GM12878 (cell line): ENCODE measurements around the gene GFOD2. TPM values are rescaled to one million over a fixed set of nuclear protein-coding genes. Genes with fewer than 3 reads are reported as not detected.

Source experiments
- ATAC-seq: fragments of 200-7000 bp; cut with Tn5 transposase; 3 replicates; pipeline ENCODE4 v1.9.1; 2020; ENCODE audit warnings: mild to moderate bottlenecking, moderate library complexity
- BruUV-seq: library from RNA; stranded (reverse); fragments of 400-500 nt; replicated peaks from 2 replicates; lab custom pipeline; 2021; lab: Mats Ljungman, UMichigan
- CTCF ChIA-PET: fragments of 300-600 bp; sonication (Branson Sonifier 250); formaldehyde crosslinking; extraction: SDS; loops from one replicate; lab custom pipeline; 2021; ENCODE audit warnings: inconsistent platforms; lab: Yijun Ruan, JAX
- POLR2A ChIA-PET: fragments of 350-600 bp; formaldehyde crosslinking; extraction: SDS; loops from one replicate; lab custom pipeline; 2021; ENCODE audit warnings: inconsistent platforms; lab: Charles Lee
- RAD21 ChIA-PET: fragments of 300-600 bp; sonication (Branson Sonifier 250); formaldehyde crosslinking; loops from one replicate; lab custom pipeline; 2023; ENCODE audit warnings: antibody characterized with exemption; ENCODE audit not compliant: unreplicated experiment; lab: Charles Lee
- SMC1A ChIA-PET: fragments of 300-600 bp; sonication (Branson Sonifier 250); formaldehyde crosslinking; loops from one replicate; lab custom pipeline; 2023; ENCODE audit not compliant: unreplicated experiment, uncharacterized antibody; lab: Charles Lee
- DNase-seq: peaks from one replicate; pipeline ENCODE4 v3.0.0-alpha.2; 2011; ENCODE audit warnings: low read depth, low spot score
- FAIRE-seq: peaks from 3 replicates; lab custom pipeline; 2011; peaks lifted over from hg19 to GRCh38; lab: Jason Lieb, UNC
- H2AFZ ChIP-seq: 2 replicates; pipeline ENCODE4 v1.6.0; 2011; ENCODE audit warnings: low read depth, low read length, control low read depth; ENCODE audit not compliant: control insufficient read depth
- H3K27ac ChIP-seq: 2 replicates; pipeline ENCODE4 v1.5.1; 2011; ENCODE audit warnings: control low read depth; ENCODE audit not compliant: control insufficient read depth, insufficient read depth
- H3K27me3 ChIP-seq, 2 experiments: replicated peaks in 1 of 2; 2 replicates each; pipeline versions ENCODE4 v1.6.0 to v1.6.1; 2011; ENCODE audit warnings: low read length in 1 of 2; ENCODE audit not compliant: control insufficient read depth in 2 of 2, insufficient read depth in 2 of 2
- H3K36me3 ChIP-seq, 2 experiments: 2 replicates each; pipeline ENCODE4 v1.5.1; 2011; ENCODE audit warnings: low read length in 1 of 2; ENCODE audit not compliant: control insufficient read depth in 2 of 2, insufficient read depth in 2 of 2
- H3K4me1 ChIP-seq: 2 replicates; pipeline ENCODE4 v1.6.1; 2011; ENCODE audit warnings: mild to moderate bottlenecking, low read length, moderate library complexity, mixed read lengths; ENCODE audit not compliant: control insufficient read depth, insufficient read depth
- H3K4me2 ChIP-seq: 2 replicates; pipeline ENCODE4 v1.6.0; 2011; ENCODE audit warnings: control low read depth; ENCODE audit not compliant: control insufficient read depth, insufficient read depth
- H3K4me3 ChIP-seq: fragments of 200-600 bp; sonication (generic); 2 replicates; pipeline ENCODE4 v1.5.1; 2016
- H3K79me2 ChIP-seq: 2 replicates; pipeline ENCODE4 v1.6.0; 2011; ENCODE audit warnings: low read length; ENCODE audit not compliant: control insufficient read depth, insufficient read depth
- H3K9ac ChIP-seq: 2 replicates; pipeline ENCODE4 v1.8.0; 2011; ENCODE audit warnings: low read length, control low read depth, mixed read lengths; ENCODE audit not compliant: control insufficient read depth, insufficient read depth
- H3K9me3 ChIP-seq: replicated peaks from 3 replicates; pipeline ENCODE4 v1.5.1; 2011; ENCODE audit warnings: mild to moderate bottlenecking, low read length; ENCODE audit not compliant: control insufficient read depth, insufficient read depth
- H4K20me1 ChIP-seq: 2 replicates; pipeline ENCODE4 v1.6.0; 2011; ENCODE audit not compliant: control insufficient read depth, insufficient read depth
- BACH1 ChIP-seq: fragments of 450-650 bp; IDR thresholded peaks from 2 replicates; pipeline ENCODE4 v1.6.1; 2017; ENCODE audit warnings: mild to moderate bottlenecking, borderline replicate concordance
- CBFB ChIP-seq: IDR thresholded peaks from 2 replicates; pipeline ENCODE4 v1.6.1; 2016; ENCODE audit warnings: antibody characterized with exemption, low read depth
- CEBPZ ChIP-seq: fragments of 150-350 bp; IDR thresholded peaks from 2 replicates; pipeline ENCODE4 v1.6.1; 2016; ENCODE audit warnings: low read depth, low read length
- CHD2 ChIP-seq: IDR thresholded peaks from 2 replicates; pipeline ENCODE4 v1.6.1; 2011; ENCODE audit warnings: low read depth, low read length, improper control_type of control experiment, borderline replicate concordance
- EP300 ChIP-seq, 2 experiments: fragments of 150-350 bp in 1 of 2; IDR thresholded peaks; 2 replicates each; pipeline ENCODE4 v1.6.1; 2011 to 2012; ENCODE audit warnings: low read depth in 2 of 2, low read length in 2 of 2, borderline replicate concordance in 1 of 2, improper control_type of control experiment in 1 of 2, inconsistent platforms in 1 of 2; ENCODE audit not compliant: control insufficient read depth in 1 of 2
- FOXK2 ChIP-seq: fragments of 450-650 bp; IDR thresholded peaks from 2 replicates; pipeline ENCODE4 v1.6.1; 2017; ENCODE audit warnings: mild to moderate bottlenecking, moderate library complexity
- FOXM1 ChIP-seq: IDR thresholded peaks from 2 replicates; pipeline ENCODE4 v1.6.1; 2012; ENCODE audit warnings: low read depth, mild to moderate bottlenecking, inconsistent platforms, low read length, moderate library complexity
- GATAD2B ChIP-seq: fragments of 450-650 bp; conservative IDR thresholded peaks from 2 replicates; pipeline ENCODE4 v1.6.1; 2017; ENCODE audit warnings: low read depth, mild to moderate bottlenecking, moderate library complexity
- HDAC2 ChIP-seq: fragments of 200-600 bp; sonication (generic); IDR thresholded peaks from 2 replicates; pipeline ENCODE4 v1.6.1; 2017
- MAX ChIP-seq: IDR thresholded peaks from 2 replicates; pipeline ENCODE4 v1.6.1; 2012; ENCODE audit warnings: low read depth, low read length, improper control_type of control experiment
- NR2C1 ChIP-seq: fragments of 450-650 bp; IDR thresholded peaks from 2 replicates; pipeline ENCODE4 v1.6.1; 2017; ENCODE audit warnings: antibody characterized with exemption, mild to moderate bottlenecking, moderate library complexity
- NR2F1 ChIP-seq: fragments of 450-650 bp; conservative IDR thresholded peaks from 2 replicates; pipeline ENCODE4 v1.6.1; 2017; ENCODE audit warnings: mild to moderate bottlenecking
- PAX8 ChIP-seq: fragments of 450-650 bp; IDR thresholded peaks from 2 replicates; pipeline ENCODE4 v1.6.1; 2017; ENCODE audit warnings: mild to moderate bottlenecking, moderate library complexity
- SIN3A ChIP-seq: IDR thresholded peaks from 2 replicates; pipeline ENCODE4 v1.6.1; 2012; ENCODE audit warnings: low read depth, low read length, improper control_type of control experiment
- SREBF2 ChIP-seq: IDR thresholded peaks from 2 replicates; pipeline ENCODE4 v1.6.1; 2012; ENCODE audit warnings: mild to moderate bottlenecking, low read length
- STAT1 ChIP-seq: fragments of 450-650 bp; conservative IDR thresholded peaks from 2 replicates; pipeline ENCODE4 v1.6.1; 2014; ENCODE audit warnings: antibody characterized with exemption, mild to moderate bottlenecking
- TARDBP ChIP-seq: IDR thresholded peaks from 2 replicates; pipeline ENCODE4 v1.6.1; 2016; ENCODE audit warnings: borderline replicate concordance
- WGBS: methylation state at CpG from one replicate; pipeline ENCODE4 v1.1.6; 2016; ENCODE audit warnings: low lambda C conversion rate; ENCODE audit not compliant: insufficient replicate concordance, insufficient coverage; ENCODE audit errors: missing lambda C conversion rate; 5-methylcytosine and 5-hydroxymethylcytosine counted together
- in situ Hi-C: fragments of 300-500 bp; cut with MboI; formaldehyde crosslinking; loops from 9 replicates; pipeline ENCODE4 v1.14.3; 2018; ENCODE audit warnings: mixed read lengths
- intact Hi-C: fragments of 100-400 bp; cut with micrococcal nuclease; formaldehyde crosslinking; loops from one replicate; pipeline ENCODE4 v1.14.2; 2022; ENCODE audit not compliant: unreplicated experiment
- polyA plus RNA-seq, 11 experiments: library from polyadenylated mRNA; depleted of rRNA in 4 of 11; unstranded in 6 of 11; stranded (reverse) in 5 of 11; fragments of >200 nt; fragmentation: Nextera tagmentation in 4 of 11; fragmentation: Illumina TruSeq in 1 of 11; extraction: Ambion mirVana in 4 of 11; extraction: Trizol in 1 of 11; gene quantifications; 1 replicate in 1 of 11; 2 replicates in 10 of 11; pipeline versions ENCODE4 v1.2.1 to v1.2.3, GENCODE V29; 2011 to 2016; ENCODE audit warnings: inconsistent platforms in 2 of 11, missing spikeins in 2 of 11, low read depth in 1 of 11
- total RNA-seq, 4 experiments: library from RNA; depleted of rRNA in 3 of 4; stranded (reverse); fragments of >200 nt in 3 of 4; fragmentation: Illumina TruSeq in 1 of 4; extraction: Trizol in 1 of 4; gene quantifications; 2 replicates each; pipeline versions ENCODE4 v1.2.1 to v1.2.3, GENCODE V29; 2013 to 2021
- TF ChIP-seq, protein P1 (sequence below): fragments of 450-650 bp; IDR thresholded peaks from 2 replicates; pipeline ENCODE4 v1.6.1; 2016; ENCODE audit warnings: mild to moderate bottlenecking
- TF ChIP-seq, protein P2 (sequence below): IDR thresholded peaks from 2 replicates; pipeline ENCODE4 v1.6.1; 2011; ENCODE audit warnings: low read depth, low read length, improper control_type of control experiment, borderline replicate concordance

GFOD2 gene
- total and polyA plus RNA-seq, 10 of the 15 experiments (the other 5 are each of a cell fraction or from before 2014, with no cell fraction given), result 2.0 to 15.9 (median 12.0) TPM

- DNase-seq, result no peak
- Histone ChIP-seq H3K4me2 (no peak overlapping the region), H3K9me3 (no peaks in the 10 kb centered on the region), H2AFZ (no peak overlapping the region), H3K79me2 (no peaks in the 10 kb centered on the region), H3K4me3 (no peak overlapping the region), H3K36me3 (peaks cover 16 to 42% of the 10 kb centered on the region in 2 experiments), H4K20me1 (no peaks in the 10 kb centered on the region), H3K27me3 (no peaks in the 10 kb centered on the region), H3K9ac (no peak overlapping the region), H3K27ac (no peak overlapping the region), H3K4me1 (no peaks in the 10 kb centered on the region)
- RAD21 ChIA-PET, result no interaction called here
- FAIRE-seq, result no peak
- SMC1A ChIA-PET, result interaction anchor here (0.7 to 1.2 kb wide), 2 partner anchors 10 to 111 kb away, joined by 3 read pairs; no protein-coding TSS in a partner anchor
- BruUV-seq, result no TSS peak
- intact Hi-C loops (no loop called here), in situ Hi-C loops (no loop called here)
- CTCF ChIA-PET, result interaction anchor here (0.7 to 1.3 kb wide), 3 partner anchors 11 to 86 kb away, joined by 3 to 4 read pairs (median 3); no protein-coding TSS in a partner anchor
- 87% methylated on average over 7 of the region's 7 CpGs for WGBS
- POLR2A ChIA-PET, result no interaction called here
- TF ChIP-seq, protein P1, sequence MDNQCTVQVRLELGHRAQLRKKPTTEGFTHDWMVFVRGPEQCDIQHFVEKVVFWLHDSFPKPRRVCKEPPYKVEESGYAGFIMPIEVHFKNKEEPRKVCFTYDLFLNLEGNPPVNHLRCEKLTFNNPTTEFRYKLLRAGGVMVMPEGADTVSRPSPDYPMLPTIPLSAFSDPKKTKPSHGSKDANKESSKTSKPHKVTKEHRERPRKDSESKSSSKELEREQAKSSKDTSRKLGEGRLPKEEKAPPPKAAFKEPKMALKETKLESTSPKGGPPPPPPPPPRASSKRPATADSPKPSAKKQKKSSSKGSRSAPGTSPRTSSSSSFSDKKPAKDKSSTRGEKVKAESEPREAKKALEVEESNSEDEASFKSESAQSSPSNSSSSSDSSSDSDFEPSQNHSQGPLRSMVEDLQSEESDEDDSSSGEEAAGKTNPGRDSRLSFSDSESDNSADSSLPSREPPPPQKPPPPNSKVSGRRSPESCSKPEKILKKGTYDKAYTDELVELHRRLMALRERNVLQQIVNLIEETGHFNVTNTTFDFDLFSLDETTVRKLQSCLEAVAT, result no peak
- TF ChIP-seq EP300 (IDR thresholded peaks at IDR 0.05; ENCODE audit: borderline replicate concordance in 1 of 2, control insufficient read depth in 1 of 2, low read depth in 2 of 2, low read length in 2 of 2) (no peak), FOXK2 (no peak), NR2F1 (no peak), CEBPZ (no peak), NR2C1 (no peak), STAT1 (no peak), CBFB (no peak), MAX (no peak), HDAC2 (no peak), SIN3A (no peak), SREBF2 (no peak), GATAD2B (no peak), BACH1 (no peak), CHD2 (no peak), PAX8 (no peak), FOXM1 (no peak), TARDBP (no peak)
- TF ChIP-seq, protein P2, sequence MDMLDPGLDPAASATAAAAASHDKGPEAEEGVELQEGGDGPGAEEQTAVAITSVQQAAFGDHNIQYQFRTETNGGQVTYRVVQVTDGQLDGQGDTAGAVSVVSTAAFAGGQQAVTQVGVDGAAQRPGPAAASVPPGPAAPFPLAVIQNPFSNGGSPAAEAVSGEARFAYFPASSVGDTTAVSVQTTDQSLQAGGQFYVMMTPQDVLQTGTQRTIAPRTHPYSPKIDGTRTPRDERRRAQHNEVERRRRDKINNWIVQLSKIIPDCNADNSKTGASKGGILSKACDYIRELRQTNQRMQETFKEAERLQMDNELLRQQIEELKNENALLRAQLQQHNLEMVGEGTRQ, result no peak
- ATAC-seq, result no peak
Measured at GRCh38 chr16:67632415-67633172, 86.5 kb downstream of the GFOD2 start.
